SK-N-SH (cell line): ENCODE measurements around the gene HECW1. TPM values are rescaled to one million over a fixed set of nuclear protein-coding genes. Genes with fewer than 3 reads are reported as not detected.

Source experiments
- CTCF ChIA-PET: fragments of 300-600, 350-600 bp; formaldehyde crosslinking; extraction: SDS; loops from one replicate; lab custom pipeline; 2021; lab: Yijun Ruan, JAX
- POLR2A ChIA-PET: fragments of 350-600 bp; sonication (Branson Sonifier 250); formaldehyde crosslinking; extraction: SDS; loops from one replicate; lab custom pipeline; 2020; ENCODE audit warnings: antibody characterized with exemption, inconsistent platforms; lab: Yijun Ruan, JAX
- DNase-seq: peaks from one replicate; pipeline ENCODE4 v3.0.0; 2012
- H2AFZ ChIP-seq: fragments of 200-600 bp; sonication (generic); 2 replicates; pipeline ENCODE4 v1.8.1; 2016; ENCODE audit warnings: antibody characterized with exemption, mild to moderate bottlenecking, low read depth
- H3F3A ChIP-seq: fragments of 200-600 bp; sonication (generic); replicated peaks from 2 replicates; pipeline ENCODE3; 2016; ENCODE audit warnings: antibody characterized with exemption, mild to moderate bottlenecking; ENCODE audit not compliant: insufficient read depth
- H3K27ac ChIP-seq, 2 experiments: fragments of 200-500 bp in 1 of 2; fragments of 200-600 bp in 1 of 2; sonication (Bioruptor generic) in 1 of 2; sonication (generic), shearing (Covaris generic) in 1 of 2; 2 replicates each; pipeline versions ENCODE4 v1.5.1 to v1.6.1; 2014 to 2016; ENCODE audit warnings: low read depth in 2 of 2, inconsistent platforms in 1 of 2, low read length in 1 of 2, mild to moderate bottlenecking in 1 of 2, mixed read lengths in 1 of 2
- H3K27me3 ChIP-seq: fragments of 200-600 bp; sonication (generic), shearing (Covaris generic); 2 replicates; pipeline ENCODE4 v1.6.1; 2016; ENCODE audit warnings: mixed run types; ENCODE audit not compliant: insufficient read depth
- H3K36me3 ChIP-seq, 2 experiments: fragments of 200-500 bp in 1 of 2; fragments of 200-600 bp in 1 of 2; sonication (Bioruptor generic) in 1 of 2; sonication (generic) in 1 of 2; replicated peaks in 1 of 2; 2 replicates each; pipeline versions ENCODE3 to v1.5.1; 2014 to 2016; ENCODE audit warnings: low read length in 1 of 2, mild to moderate bottlenecking in 1 of 2; ENCODE audit not compliant: insufficient read depth in 2 of 2, control insufficient read depth in 1 of 2
- H3K4me1 ChIP-seq, 2 experiments: fragments of 200-500 bp in 1 of 2; fragments of 200-600 bp in 1 of 2; sonication (Bioruptor generic) in 1 of 2; sonication (generic), shearing (Covaris generic) in 1 of 2; 2 replicates each; pipeline versions ENCODE4 v1.5.1 to v1.6.1; 2014 to 2016; ENCODE audit warnings: low read depth in 1 of 2, low read length in 1 of 2, mixed run types in 1 of 2; ENCODE audit not compliant: insufficient read depth in 2 of 2, control insufficient read depth in 1 of 2
- H3K4me2 ChIP-seq: fragments of 200-600 bp; sonication (generic), shearing (Covaris generic); 2 replicates; pipeline ENCODE4 v1.6.1; 2017; ENCODE audit warnings: mixed run types
- H3K4me3 ChIP-seq, 2 experiments: fragments of 200-500 bp in 1 of 2; fragments of 200-600 bp in 1 of 2; sonication (Bioruptor generic) in 1 of 2; sonication (generic), shearing (Covaris generic) in 1 of 2; 2 replicates each; pipeline versions ENCODE4 v1.5.1 to v1.8.1; 2014 to 2016; ENCODE audit warnings: low read depth in 2 of 2, inconsistent platforms in 1 of 2, low read length in 1 of 2, mild to moderate bottlenecking in 1 of 2, mixed read lengths in 1 of 2, moderate library complexity in 1 of 2
- H3K79me2 ChIP-seq: fragments of 200-600 bp; sonication (generic); 2 replicates; pipeline ENCODE4 v1.8.1; 2017; ENCODE audit warnings: mild to moderate bottlenecking; ENCODE audit not compliant: insufficient read depth
- H3K9ac ChIP-seq: fragments of 200-600 bp; sonication (generic); 2 replicates; pipeline ENCODE4 v1.6.1; 2017; ENCODE audit warnings: mixed run types
- H3K9me2 ChIP-seq: fragments of 200-600 bp; sonication (generic); 2 replicates; pipeline ENCODE4 v1.6.1; 2017; ENCODE audit warnings: mixed run types
- H3K9me3 ChIP-seq: fragments of 200-600 bp; sonication (generic); 2 replicates; pipeline ENCODE4 v1.6.1; 2017; ENCODE audit warnings: mixed run types, mild to moderate bottlenecking, moderate library complexity
- H4K20me1 ChIP-seq: fragments of 200-600 bp; sonication (generic); 2 replicates; pipeline ENCODE4 v1.6.1; 2017; ENCODE audit warnings: mild to moderate bottlenecking, mixed run types; ENCODE audit not compliant: insufficient read depth
- ELF1 ChIP-seq: IDR thresholded peaks from 2 replicates; pipeline ENCODE4 v1.4.0; 2012
- FOSL2 ChIP-seq: IDR thresholded peaks from 2 replicates; pipeline ENCODE4 v1.4.0; 2012; ENCODE audit warnings: low read depth, mild to moderate bottlenecking, moderate library complexity, borderline replicate concordance
- GATA2 ChIP-seq: sonication (generic); formaldehyde crosslinking; IDR thresholded peaks from 2 replicates; pipeline ENCODE4 v1.5.0; 2020; ENCODE audit warnings: mild to moderate bottlenecking, missing genetic modification reagents
- JUND ChIP-seq: IDR thresholded peaks from 2 replicates; pipeline ENCODE4 v1.4.0; 2012
- MEF2A ChIP-seq: IDR thresholded peaks from 2 replicates; pipeline ENCODE4 v1.4.0; 2012; ENCODE audit warnings: low read depth, borderline replicate concordance
- MXI1 ChIP-seq: IDR thresholded peaks from 2 replicates; pipeline ENCODE4 v1.6.1; 2012; ENCODE audit warnings: mild to moderate bottlenecking, low read depth, low read length, improper control_type of control experiment
- NFIC ChIP-seq: IDR thresholded peaks from 2 replicates; pipeline ENCODE4 v1.4.0; 2012; ENCODE audit warnings: borderline replicate concordance
- WGBS: methylation state at CpG from one replicate; pipeline ENCODE4 v1.1.6; 2017; ENCODE audit warnings: low lambda C conversion rate; 5-methylcytosine and 5-hydroxymethylcytosine counted together
- polyA plus RNA-seq, 3 experiments: library from polyadenylated mRNA; depleted of rRNA; stranded (reverse); fragments of >200 nt; gene quantifications; 2 replicates each; pipeline ENCODE4 v1.2.3, GENCODE V29; 2012
- TF ChIP-seq, protein P1 (sequence below): IDR thresholded peaks from 2 replicates; pipeline ENCODE4 v1.6.1; 2012; ENCODE audit warnings: mild to moderate bottlenecking, low read depth, low read length, moderate library complexity
- TF ChIP-seq, protein P2 (sequence below): fragments of 200-600 bp; sonication (generic); IDR thresholded peaks from 2 replicates; pipeline ENCODE4 v1.6.1; 2017; ENCODE audit warnings: antibody characterized with exemption, mild to moderate bottlenecking, moderate library complexity
- TF ChIP-seq, protein P3 (sequence below): IDR thresholded peaks from 2 replicates; pipeline ENCODE4 v1.4.0; 2012; ENCODE audit warnings: low read depth, borderline replicate concordance

Gene HECW1
- polyA plus RNA-seq, 1 of the 3 experiments (the other 2 are of a cell fraction): not detected

DNA sequence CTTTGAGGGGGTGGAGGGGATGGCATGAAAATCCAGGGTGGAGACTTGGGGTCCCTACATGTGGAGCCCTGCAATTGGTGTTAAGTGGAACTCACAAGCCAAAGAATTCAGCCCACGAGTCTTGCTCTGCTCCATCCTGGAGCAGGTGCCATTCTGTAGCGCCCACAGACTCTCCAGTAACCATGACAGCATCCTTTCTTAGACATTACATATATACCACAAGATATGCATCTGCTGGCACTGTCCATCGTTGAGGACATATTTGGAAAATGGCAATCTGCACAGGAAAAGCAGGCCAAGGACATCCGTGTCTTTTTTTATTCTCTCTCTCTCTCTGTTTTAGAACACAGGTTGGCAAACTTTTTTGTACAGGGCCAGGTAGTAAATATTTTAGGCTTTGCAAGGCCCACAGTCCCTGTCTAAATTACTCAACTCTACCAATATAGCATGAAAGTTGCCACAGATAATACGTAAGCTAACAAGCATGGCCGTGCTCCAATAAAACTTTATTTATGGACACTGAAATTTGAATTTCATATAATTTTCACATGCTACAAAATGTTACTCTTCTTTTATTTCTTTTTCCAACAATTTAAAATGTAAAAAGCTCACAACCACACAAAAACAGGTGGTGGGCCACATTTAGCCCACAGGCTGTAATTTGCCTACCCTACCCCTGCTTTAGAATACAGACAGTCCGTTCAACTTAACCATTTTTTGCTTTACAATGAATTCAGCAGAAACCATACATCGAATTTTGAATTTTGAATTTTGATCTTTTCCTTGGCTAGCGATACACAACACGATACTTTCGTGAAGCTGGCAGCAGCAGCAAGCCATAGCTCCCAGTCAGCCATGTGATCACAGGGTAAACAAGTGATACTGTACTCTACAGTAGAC, 329.0 kb downstream of the HECW1 start:
- Histone ChIP-seq H3K79me2 (no peaks in the 10 kb centered on the region), H3K9me2 (no peaks in the 10 kb centered on the region), H3K4me2 (no peak overlapping the region), H2AFZ (no peak overlapping the region), H3K4me3 (no peak overlapping the region), H3K27me3 (peaks cover under 1% of the 10 kb centered on the region; the same call in 1 of the 2 replicates), H3K9ac (no peak overlapping the region), H3K27ac (no peak overlapping the region), H3K4me1 (peaks cover 0 to 5% of the 10 kb centered on the region in 2 experiments; a peak in 2 of 4 replicates), H3K9me3 (no peaks in the 10 kb centered on the region), H3K36me3 (no peaks in the 10 kb centered on the region), H3F3A (no peaks in the 10 kb centered on the region), H4K20me1 (no peaks in the 10 kb centered on the region)
- no peak for DNase-seq
- WGBS: 50% methylated on average over 11 of the region's 11 CpGs
- TF ChIP-seq, protein P1, sequence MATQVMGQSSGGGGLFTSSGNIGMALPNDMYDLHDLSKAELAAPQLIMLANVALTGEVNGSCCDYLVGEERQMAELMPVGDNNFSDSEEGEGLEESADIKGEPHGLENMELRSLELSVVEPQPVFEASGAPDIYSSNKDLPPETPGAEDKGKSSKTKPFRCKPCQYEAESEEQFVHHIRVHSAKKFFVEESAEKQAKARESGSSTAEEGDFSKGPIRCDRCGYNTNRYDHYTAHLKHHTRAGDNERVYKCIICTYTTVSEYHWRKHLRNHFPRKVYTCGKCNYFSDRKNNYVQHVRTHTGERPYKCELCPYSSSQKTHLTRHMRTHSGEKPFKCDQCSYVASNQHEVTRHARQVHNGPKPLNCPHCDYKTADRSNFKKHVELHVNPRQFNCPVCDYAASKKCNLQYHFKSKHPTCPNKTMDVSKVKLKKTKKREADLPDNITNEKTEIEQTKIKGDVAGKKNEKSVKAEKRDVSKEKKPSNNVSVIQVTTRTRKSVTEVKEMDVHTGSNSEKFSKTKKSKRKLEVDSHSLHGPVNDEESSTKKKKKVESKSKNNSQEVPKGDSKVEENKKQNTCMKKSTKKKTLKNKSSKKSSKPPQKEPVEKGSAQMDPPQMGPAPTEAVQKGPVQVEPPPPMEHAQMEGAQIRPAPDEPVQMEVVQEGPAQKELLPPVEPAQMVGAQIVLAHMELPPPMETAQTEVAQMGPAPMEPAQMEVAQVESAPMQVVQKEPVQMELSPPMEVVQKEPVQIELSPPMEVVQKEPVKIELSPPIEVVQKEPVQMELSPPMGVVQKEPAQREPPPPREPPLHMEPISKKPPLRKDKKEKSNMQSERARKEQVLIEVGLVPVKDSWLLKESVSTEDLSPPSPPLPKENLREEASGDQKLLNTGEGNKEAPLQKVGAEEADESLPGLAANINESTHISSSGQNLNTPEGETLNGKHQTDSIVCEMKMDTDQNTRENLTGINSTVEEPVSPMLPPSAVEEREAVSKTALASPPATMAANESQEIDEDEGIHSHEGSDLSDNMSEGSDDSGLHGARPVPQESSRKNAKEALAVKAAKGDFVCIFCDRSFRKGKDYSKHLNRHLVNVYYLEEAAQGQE: no peak
- TF ChIP-seq GATA2 (CRISPR knock-in tag) (no peak), NFIC (no peak), JUND (no peak), ELF1 (no peak), MEF2A (no peak), FOSL2 (no peak), MXI1 (no peak)
- TF ChIP-seq, protein P2, sequence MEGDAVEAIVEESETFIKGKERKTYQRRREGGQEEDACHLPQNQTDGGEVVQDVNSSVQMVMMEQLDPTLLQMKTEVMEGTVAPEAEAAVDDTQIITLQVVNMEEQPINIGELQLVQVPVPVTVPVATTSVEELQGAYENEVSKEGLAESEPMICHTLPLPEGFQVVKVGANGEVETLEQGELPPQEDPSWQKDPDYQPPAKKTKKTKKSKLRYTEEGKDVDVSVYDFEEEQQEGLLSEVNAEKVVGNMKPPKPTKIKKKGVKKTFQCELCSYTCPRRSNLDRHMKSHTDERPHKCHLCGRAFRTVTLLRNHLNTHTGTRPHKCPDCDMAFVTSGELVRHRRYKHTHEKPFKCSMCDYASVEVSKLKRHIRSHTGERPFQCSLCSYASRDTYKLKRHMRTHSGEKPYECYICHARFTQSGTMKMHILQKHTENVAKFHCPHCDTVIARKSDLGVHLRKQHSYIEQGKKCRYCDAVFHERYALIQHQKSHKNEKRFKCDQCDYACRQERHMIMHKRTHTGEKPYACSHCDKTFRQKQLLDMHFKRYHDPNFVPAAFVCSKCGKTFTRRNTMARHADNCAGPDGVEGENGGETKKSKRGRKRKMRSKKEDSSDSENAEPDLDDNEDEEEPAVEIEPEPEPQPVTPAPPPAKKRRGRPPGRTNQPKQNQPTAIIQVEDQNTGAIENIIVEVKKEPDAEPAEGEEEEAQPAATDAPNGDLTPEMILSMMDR: no peak
- TF ChIP-seq, protein P3, sequence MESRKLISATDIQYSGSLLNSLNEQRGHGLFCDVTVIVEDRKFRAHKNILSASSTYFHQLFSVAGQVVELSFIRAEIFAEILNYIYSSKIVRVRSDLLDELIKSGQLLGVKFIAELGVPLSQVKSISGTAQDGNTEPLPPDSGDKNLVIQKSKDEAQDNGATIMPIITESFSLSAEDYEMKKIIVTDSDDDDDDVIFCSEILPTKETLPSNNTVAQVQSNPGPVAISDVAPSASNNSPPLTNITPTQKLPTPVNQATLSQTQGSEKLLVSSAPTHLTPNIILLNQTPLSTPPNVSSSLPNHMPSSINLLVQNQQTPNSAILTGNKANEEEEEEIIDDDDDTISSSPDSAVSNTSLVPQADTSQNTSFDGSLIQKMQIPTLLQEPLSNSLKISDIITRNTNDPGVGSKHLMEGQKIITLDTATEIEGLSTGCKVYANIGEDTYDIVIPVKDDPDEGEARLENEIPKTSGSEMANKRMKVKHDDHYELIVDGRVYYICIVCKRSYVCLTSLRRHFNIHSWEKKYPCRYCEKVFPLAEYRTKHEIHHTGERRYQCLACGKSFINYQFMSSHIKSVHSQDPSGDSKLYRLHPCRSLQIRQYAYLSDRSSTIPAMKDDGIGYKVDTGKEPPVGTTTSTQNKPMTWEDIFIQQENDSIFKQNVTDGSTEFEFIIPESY: no peak
- POLR2A ChIA-PET: no interaction called here
- CTCF ChIA-PET: interaction anchor here (1.0 to 9.9 kb wide), 5 partner anchors 8 to 500 kb away, joined by 3 to 79 read pairs (median 5); no protein-coding TSS in a partner anchor
